Anterior cingulate cortex (tissue), 58 donors: ENCODE results near the gene RIPOR1.

Source experiments
- DNase-seq, 58 donors: peaks; one replicate each; lab custom pipeline; 2025; lab: John Stamatoyannopoulos, UW

The RIPOR1 gene

GRCh38 chr16:67593288-67593687 lies 64.7 kb downstream of the RIPOR1 start:
- DNase-seq: no peak

- no peak for DNase-seq
Observed at GRCh38 chr16:67593701-67594100, 65.1 kb downstream of the RIPOR1 start.

- no peak for DNase-seq
Observed at GRCh38 chr16:67594256-67594915, 65.8 kb downstream of the RIPOR1 start.

- no peak for DNase-seq
Observed at GRCh38 chr16:67594956-67595355, 66.3 kb downstream of the RIPOR1 start.
